GM15510 (cell line): ENCODE data around the gene MEF2D.

Experiments
- POLR2A ChIP-seq: IDR thresholded peaks from 3 replicates; pipeline ENCODE4 v1.6.1; 2011; ENCODE audit warnings: borderline replicate concordance; ENCODE audit not compliant: insufficient read length; ENCODE audit errors: extremely low read depth

The MEF2D gene

DNA sequence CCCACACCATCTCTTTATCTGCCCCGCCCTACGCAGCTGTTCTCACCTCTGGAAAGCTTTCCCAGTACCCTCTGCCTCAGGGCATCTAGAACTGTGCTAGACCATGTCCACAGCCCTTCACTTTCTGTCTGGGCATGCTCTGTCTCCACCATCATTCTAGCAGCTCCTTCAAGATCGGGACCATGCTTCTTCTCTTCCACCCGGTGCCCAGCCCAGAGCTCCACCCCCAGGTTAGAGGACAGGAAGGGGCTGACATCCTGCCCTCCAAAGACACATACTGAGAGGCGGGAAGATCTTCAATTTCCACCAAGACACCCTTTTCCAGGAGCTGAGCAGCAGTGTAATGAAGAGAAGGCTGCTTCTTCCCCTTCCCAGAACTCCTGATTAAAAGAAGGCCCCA lies 27.7 kb upstream of the MEF2D start:
- no peak for TF ChIP-seq POLR2A

DNA sequence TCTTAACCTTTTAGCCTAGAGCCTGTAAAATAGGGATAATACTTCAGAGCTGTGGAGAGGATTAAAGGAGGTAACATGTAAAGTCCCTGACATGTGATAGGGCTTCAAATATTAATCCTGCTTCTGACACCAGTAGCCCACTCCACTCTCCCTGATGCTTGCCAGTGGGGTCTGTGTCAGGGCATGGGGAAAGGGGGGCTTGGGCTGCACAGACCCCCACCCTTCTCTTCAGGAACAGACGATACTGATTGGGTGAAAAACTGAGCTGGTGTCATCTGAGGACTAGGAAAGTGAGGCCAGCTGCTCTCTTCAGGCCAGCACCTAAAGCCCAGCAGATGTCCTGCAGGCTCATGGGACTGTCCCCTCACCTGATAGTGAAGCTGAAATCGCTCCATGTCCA lies 27.0 kb upstream of the MEF2D start:
- TF ChIP-seq POLR2A: no peak

DNA sequence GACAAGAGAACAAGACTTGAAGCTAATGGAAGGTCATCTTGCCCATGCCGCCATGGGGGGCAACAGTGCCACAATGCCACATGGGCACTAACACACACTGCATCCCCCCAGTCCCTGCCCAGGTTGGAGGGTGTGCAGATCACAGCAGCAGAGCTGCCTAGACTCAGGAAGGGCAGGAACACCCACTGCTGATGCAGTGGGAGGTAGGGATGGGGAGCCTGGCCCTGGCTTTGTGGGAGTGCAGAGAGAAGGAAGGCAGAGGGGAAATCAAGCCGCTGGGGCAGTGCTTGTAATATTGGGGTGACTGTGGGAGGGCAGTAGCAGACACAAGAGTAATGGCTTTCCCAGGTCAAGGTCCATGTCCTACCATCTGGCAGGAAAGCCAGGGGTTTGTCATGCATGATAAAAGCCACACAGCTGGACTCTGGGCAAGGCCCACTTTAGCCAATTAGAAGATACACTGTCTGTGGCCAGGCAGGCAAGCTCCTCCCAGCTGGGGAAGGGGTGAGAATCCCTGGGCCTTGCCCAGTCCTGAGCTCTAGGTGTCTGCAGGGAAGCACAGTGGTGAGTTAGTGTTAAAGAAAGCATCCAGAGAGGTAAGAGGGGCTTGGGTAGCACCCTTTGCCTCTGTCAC lies 25.4 kb upstream of the MEF2D start:
- TF ChIP-seq POLR2A: no peak

DNA sequence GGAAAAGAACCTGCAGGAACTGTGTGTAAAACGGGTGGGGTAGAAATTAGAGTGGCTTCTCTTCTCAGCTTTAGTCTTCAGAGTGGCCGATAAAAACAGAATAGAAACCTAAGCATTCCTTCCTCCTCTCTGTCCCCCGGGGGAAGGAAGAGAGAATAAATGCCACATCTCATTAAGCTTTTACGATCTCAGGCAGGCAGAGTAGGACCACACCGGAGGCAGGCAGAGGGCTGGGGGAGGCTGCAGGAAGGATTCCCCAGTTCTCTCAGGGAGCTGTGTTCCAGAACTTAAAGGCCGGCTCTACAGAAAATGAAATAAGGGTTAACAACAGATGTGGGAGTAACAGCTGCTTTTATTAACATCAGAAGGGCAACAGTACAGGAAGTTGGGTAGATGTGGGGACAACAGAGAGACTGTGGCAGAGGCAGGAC lies 24.5 kb upstream of the MEF2D start:
- no peak for TF ChIP-seq POLR2A

DNA sequence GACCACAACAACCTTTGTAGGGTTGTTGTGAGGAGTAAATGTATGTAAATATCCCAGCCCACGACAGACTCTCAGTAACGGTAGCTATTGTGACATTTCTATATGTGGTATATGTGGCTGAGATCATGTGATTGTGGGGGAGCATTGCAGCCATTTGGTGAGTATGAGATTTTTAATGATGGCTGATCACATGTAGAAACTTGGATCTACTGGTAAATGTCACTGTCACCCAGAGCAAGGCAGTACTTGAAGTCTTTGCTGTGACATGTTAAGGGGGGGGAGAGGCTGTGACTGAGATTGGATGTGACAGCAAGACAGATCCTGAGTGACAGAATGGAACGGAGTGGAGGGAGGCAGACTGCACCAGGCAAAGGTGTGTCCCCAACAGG lies 23.9 kb upstream of the MEF2D start:
- no peak for TF ChIP-seq POLR2A

DNA sequence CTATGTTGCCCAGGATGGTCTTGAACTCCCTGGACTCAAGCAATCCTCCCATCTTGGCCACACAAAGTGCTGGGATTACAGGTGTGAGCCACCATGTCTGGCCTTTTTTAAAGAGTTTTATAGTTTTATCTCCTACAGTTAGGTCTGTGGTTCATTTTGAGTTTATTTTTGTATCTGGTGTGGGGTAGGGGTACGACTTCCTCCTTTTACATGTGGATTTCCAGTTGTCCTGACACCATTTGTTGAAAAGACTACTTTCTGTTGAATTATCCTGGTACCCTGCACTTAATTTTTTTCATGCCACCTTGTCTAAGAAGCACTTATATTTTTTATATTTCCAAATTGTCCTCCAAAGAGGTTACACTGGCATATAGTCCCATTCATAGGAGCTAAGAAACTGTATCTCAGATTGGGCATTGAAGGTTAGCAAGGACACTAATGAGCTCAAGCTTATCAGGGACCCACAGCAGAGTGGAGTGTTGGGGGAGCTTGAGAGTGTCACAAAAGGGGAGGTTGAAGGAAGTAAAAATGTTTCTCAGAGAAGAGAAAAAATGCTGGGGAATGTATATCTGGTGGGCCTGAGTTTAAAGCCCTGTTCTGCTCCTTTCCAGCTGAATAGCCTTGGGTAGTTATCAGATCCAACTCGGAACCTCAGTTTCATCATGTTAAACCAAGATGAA lies 23.4 kb upstream of the MEF2D start:
- no peak for TF ChIP-seq POLR2A

DNA sequence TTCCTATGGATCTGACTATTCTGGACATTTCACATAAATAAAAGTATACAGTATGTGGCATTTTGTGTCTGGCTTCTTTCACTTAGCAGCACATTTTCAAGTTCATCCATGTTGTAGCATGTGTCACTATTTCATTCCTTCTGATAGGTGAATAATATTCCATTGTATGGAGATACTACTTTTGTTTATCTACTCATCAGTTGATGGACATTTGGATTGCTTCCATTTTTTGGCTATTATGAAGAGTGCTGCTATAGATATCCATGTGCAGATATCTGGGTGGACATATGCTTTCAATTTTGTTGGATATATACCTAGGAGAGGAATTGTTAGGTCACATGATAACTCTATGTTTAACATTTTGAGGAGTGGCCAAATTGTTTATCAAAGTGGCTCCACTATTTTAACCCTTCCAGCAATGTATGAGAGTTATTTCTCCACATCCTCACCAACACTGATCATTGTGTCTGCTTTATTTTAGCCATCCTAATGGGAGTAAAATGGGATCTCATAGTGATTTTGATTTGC lies 21.9 kb upstream of the MEF2D start:
- TF ChIP-seq POLR2A: no peak

DNA sequence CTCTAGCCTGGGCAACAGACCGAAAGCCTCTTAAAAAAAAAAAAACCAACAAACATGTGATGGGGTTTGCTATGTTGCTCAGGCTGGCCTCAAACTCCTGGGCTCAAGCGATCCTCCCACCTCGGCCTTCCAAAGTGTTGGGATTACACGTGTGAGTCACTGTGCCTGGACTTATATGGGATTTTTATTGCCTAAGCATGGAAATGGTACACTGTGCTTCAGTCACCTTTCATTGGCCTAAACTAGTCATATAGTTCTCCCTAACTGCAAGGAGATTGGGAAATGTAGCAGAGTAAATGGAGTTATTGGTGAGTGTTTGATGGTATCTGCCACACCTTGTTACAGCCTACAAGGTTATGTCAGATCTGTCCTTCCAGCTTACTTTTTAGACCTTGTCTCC lies 17.2 kb upstream of the MEF2D start:
- TF ChIP-seq POLR2A: no peak

DNA sequence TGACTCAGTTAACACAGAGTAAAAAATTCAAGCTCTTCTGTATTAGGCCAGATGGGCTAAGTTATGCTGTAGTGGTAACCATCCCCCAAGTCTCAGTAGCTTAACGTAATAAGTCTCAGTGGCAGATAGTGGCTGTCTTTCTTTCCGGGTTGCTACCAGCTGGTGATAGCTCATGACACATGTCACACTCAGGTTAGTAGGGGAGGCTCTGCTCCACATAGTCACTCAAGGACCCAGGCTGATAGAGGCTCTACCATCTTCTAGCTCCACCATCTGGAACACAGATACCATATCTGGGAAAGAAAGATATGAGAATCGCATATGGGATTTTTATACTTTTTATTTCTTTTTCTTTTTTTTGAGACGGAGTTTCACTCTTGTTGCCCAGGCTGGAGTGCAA lies 16.2 kb upstream of the MEF2D start:
- TF ChIP-seq POLR2A: no peak

DNA sequence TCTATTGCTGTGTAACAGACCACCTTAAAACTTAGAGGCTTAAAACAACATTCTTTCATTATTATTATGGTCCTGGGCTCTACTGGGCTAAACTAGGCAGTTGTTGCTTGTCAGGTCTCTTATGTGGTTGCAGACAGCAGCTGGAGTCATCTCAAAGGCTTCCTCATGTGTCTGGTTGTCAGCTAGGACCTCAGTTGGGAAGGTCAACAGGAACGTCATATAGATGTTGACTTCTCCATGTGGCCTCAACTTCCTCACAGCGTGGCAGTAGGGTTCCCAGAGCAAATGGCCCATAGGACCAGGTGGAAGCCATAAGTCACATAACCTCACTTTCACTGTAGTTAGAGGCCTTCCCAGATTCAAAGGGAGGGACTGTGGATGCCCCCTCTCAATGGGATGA lies 15.4 kb upstream of the MEF2D start:
- TF ChIP-seq POLR2A: no peak

DNA sequence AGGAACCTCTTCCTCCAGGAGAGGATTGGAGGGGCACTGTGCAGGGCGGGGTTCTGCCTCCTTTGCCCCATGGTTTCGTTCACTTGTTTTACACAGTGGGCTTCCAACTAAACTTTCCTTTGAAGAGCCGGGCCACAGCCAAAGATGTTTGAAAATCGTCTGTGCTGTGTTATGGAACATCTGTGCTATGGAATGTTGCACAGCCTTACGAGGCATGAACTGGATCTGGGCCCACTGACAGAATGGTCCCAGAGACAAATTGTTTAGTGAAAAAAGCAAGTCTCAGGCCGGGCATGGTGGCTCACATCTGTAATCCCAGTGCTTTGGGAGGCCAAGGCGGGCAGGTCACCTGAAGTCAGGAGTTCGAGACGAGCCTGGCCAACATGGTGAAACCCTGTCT lies 12.6 kb upstream of the MEF2D start:
- no peak for TF ChIP-seq POLR2A

DNA sequence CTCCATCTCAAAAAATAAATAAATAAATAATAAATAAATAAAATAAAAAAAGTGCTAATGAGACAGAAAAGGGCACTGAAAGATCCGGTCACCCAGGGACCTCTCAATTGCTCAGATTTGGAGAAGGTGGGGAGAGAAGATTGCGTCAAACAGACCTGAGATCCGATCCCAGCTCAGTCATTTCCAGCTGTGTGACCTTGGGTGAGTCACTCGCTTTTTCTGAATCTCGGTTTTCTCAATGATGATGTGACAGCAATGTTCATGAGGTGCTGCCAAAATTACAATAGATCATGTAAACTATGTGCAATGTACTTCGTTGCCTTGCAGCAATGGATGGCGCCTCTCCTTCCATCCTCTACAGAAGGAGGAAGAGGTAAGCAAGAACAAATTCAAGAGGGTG lies 11.1 kb upstream of the MEF2D start:
- TF ChIP-seq POLR2A: no peak

DNA sequence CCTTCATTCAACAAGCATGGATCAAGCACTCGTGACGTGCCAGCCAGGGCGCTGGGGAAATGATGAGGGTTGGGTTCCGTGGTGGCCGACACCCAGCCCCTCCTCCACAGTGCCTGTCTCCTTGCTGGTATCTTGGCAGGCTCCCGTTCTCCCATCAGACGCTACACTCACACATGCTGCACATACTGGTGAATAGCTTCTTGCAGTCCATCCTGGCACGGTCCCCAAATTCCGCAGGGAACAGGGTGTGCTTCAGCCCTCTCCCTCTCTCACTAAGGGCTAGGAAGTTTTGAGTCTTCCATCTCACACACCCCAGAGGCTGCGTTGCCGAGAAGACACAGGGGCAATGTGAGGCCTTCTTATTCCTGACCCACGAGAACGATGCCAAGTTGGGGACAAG lies 10.1 kb upstream of the MEF2D start:
- no peak for TF ChIP-seq POLR2A

DNA sequence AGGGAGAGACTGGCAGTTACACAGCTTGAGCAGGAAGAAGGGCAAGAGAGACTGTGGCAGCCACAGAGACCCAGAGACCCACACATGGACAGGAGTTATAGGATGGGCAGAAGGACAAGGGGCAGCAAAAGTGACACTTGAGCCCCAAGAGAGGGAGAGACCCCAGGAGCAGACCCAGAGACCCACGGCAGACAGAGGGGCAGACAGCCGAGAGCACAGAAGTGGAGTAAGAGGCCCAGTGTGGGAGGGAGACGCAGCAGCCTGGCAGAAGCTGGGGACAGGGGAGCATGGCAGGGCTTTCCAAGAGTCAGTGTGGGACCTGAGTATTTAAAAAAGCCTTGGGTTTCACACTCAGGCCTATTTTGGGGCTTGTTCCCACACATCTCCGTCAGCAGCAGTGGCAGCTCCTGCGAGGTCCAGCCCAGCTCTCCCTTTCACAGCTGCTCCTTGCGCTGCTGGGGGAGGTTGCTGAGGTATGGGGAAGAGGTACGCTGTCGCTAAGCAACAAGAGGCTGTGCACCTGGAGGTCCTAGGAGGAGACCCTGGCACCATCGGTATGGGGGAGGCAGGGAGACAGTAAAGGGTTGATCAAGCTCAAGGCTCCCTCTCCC lies 9.0 kb upstream of the MEF2D start:
- TF ChIP-seq POLR2A: no peak

DNA sequence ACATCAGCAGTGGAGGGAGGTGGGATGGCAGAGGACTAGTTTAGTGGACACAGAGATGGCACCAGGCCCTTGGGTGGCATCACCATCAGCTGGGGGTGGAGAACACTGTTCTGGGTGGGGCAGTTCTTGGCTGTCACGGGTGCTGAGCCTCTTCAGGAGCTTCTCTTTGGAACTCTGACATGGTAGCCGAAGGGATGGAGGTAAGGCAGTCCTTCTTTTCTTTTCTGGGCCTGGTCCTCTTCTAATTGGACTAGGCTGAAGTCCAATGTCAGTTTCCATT lies 8.3 kb upstream of the MEF2D start:
- no peak for TF ChIP-seq POLR2A
